Measurements from ENCODE around the gene ADAMTS1.
"Not testable (repeated sequence)": the region's sequence is repeated elsewhere in the genome, so short reads cannot be mapped to it uniquely, and the experiment has no call there.

The ADAMTS1 gene

DNA sequence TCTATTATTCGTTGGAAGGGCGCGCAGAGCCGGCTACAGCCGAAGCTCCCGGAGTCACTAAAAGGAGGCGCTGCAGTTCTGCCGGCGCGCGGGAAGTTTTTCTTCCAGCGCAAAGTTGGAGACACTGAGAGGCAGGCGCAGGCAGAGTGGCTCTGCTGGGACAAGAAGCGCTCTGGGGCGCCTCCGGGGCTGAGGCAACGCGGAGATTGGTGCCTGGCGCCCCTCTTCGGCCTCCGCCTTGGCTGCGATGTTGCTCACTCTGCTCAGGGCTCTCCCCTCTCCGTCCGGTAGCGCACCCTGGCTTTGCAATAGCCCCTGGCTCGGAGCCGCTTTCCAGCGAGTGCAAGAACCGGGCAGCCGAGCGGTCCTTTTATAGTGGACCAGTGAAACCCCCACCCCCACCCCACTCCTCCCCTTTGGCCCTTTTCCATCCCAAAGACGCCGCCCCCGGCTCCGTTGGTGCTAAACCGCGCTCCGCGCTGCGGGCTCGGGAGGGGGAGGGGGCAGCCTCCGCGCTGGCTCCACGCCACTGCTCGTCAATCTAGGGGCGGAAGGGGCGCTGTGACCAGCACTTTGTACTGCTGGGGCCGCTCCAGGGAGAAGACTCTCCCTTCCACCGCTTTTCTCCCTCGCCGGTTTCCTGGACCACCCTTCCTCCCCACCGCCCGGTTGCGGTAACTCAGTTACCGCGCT, at the start of gene ADAMTS1:
Gene ADAMTS1 (minus strand): TSS at position 344 of the 693 bp plus-strand sequence. CDS start 455 bp downstream, outside the sequence.
- no peak for DNase-seq

DNA sequence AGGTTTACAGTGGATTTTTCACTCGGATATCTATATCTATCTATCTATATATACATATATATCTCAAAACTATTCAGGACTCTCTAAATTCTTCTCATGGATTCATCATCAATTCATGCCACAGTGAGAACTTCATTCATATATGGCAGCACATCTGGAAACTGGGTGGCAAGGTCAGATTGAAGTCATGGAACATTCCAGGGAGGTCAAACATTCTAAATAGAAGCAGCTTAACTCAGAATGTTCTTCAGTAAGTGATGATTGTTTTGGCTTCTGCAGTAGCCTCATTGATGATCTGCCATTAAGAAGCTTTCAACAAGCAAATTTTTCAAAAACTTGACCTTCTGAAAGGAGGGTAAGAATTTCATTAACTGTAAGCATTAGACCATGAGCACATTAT, 46.9 kb upstream of the ADAMTS1 start:
- DNase-seq, result no peak

- DNase-seq, result no peak
Observed at GRCh38 chr21:26888931-26889330, 43.7 kb upstream of the ADAMTS1 start.

DNA sequence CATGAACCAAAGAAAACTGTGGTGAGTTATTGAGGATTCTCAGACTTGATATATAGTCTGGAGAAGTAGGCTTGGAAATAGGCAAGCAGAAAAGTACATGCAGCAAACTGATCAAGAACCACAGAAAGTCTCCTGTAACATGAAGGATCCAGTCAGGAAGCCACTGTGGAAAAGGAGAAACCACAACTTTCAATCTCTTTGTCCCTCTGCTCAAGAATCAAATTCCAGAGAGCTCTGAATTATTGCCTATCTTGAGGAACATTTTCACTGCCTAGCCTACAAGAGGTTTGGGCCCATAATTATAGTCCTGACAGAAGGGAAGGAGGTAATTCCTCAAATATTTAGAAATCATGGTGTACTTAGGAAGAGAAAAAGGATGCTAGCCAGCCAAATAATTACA, 43.0 kb upstream of the ADAMTS1 start:
- DNase-seq, result no peak

DNA sequence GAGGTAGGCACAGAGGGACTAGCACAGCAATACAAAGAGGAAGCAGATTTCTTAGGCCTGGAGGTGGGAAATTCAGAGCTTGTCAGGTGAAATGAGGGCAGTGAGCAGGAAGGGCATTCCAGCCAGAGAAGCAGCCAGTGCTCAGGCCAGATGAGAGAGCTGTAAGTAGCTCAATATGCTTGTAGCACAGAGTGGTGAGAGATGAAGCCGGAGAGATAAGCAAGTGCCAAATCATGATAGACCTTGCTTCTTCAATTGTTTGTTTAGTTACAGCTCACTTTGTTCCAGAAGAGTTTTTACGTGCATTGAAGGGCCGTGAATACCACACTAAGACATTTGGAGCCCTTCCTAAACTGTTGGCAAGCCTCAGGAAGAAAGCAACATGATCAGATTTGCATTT, 42.0 kb upstream of the ADAMTS1 start:
- no peak for DNase-seq

- no peak for DNase-seq
Observed at GRCh38 chr21:26884436-26884835, 39.2 kb upstream of the ADAMTS1 start.

- no peak for DNase-seq
Observed at GRCh38 chr21:26883768-26884167, 38.6 kb upstream of the ADAMTS1 start.

DNA sequence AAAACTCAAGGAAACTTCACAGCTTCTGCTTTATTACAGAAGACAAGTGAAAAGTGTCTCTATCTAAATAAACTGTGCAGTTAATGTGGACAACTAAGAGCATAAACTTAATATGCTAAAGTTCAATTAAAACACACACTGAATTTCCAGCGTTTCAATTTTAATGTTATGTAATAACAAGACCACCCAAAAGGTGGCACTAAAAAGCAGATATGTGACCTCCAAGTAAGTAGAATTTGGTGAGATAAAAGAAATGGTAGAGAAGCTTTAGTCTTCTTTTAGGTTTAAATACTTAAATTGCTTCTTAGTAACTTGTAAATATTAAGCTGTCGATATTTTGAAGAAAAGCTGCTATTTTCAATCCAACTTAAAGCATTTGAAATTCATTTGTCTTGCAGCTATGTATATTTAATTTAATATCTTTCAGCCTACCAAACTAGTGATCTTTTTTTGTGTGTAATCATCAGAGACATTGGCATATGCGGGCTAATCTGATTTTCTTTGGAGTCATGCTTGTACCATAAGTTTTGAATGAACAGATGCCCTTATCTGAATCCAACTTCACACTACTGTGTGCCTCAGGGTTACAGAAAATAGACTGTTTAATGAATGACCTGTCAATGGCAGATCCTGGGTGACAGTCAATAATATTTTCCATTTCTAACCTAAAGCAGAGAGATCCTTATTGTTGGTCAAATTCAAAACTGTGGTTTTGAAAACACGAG, 36.5 kb upstream of the ADAMTS1 start:
- DNase-seq, result no peak

GRCh38 chr21:26877018-26877417, 31.8 kb upstream of the ADAMTS1 start:
- DNase-seq, result no peak

GRCh38 chr21:26874347-26874746, 29.1 kb upstream of the ADAMTS1 start:
- no peak for DNase-seq

DNA sequence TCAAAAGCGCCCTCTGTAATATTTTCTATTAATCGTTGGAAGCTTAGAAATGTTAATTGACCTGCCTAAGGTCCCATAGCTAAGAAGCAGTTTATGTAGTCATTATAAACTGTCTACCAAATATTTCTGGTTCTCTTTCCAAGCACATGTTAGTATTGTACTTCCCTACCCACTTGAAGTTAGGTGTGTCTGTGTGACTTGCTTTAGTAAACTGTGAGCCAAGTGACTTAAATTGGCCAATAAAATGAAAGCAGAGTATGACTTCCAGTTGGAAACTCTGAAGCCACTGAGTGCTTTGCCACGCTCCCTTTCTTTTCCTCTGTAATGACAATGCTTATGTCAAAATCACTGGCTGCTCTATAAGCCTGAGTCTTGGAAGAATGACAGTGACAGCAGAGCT, 20.6 kb upstream of the ADAMTS1 start:
- DNase-seq, result no peak

GRCh38 chr21:26856871-26857350, 11.7 kb upstream of the ADAMTS1 start:
- DNase-seq, result not testable (repeated sequence)

DNA sequence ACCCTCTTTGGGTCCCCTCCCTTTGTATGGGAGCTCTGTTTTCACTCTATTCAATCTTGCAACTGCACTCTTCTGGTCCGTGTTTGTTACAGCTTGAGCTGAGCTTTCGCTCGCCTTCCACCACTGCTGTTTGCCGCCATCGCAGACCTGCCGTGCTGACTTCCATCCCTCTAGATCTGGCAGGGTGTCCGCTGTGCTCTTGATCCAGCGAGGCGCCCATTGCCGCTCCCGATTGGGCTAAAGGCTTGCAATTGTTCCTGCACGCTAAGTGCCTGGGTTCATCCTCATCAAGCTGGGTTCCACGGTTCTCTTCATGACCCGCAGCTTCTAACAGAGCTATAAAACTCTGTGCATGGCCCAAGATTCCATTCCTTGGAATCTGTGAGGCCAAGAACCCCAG, 9.5 kb upstream of the ADAMTS1 start:
- not testable (repeated sequence) for DNase-seq

- DNase-seq, result no peak
Observed at GRCh38 chr21:26852423-26852822, 7.2 kb upstream of the ADAMTS1 start.

GRCh38 chr21:26851109-26851944, 6.1 kb upstream of the ADAMTS1 start:
- no peak for DNase-seq

DNA sequence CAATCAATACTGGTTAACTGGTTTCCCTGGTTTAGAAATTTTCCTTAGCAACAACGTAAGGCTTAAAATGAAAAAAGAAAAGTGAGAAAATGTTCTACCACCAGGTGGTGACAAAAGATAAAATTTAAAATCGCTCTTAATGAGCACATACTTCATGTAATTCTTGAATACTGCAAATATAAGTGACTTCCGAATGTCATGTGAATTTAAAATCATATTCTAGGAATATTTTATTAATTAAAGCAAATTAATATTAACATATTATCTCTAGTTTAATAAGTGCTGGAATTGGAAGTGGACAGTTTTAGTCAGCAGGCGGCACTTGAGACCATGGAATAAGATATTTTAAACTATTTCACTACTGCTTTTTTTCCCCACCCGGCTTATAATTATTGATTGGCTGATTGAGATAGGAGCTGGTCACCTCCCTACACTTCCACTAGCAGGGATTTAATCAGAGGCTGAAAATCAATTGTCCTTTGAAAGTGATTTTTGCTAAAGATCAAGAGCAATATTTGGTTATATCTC, 5.0 kb upstream of the ADAMTS1 start:
- DNase-seq, result no peak

DNA sequence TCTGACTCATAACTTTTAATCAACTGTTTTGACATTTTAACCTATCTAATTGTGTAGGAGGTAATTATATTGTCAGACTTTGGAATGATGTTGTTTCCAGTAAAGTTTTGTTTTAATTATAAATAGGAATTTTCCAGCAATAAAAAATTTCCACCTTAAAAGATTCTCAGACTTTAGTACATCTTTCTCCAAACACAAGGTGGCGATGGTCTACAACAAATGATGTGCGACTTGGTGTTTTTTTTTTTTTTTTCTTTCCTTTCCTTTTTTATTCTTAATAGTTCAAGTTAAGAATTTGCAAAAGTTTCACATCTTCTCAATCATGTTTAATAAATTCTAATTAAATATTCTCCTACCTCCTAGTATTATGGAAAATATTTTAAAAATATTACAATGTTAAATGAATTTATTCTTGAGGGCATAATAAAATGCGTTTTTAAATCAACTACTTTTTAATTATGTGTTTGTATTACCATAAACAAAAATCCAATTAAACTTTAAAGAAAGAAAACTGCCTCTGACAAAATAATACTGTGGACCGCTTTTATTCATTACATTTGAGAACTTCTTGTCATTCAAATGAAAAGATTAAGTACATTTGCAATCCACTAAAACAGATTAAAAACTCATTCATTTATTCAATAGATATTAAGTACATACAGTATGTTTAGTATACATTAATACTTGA, 4.4 kb upstream of the ADAMTS1 start:
- no peak for DNase-seq

- DNase-seq, result no peak
Observed at GRCh38 chr21:26847921-26848320, 2.7 kb upstream of the ADAMTS1 start.

GRCh38 chr21:26847002-26847401, 1.8 kb upstream of the ADAMTS1 start:
- DNase-seq, result no peak

DNA sequence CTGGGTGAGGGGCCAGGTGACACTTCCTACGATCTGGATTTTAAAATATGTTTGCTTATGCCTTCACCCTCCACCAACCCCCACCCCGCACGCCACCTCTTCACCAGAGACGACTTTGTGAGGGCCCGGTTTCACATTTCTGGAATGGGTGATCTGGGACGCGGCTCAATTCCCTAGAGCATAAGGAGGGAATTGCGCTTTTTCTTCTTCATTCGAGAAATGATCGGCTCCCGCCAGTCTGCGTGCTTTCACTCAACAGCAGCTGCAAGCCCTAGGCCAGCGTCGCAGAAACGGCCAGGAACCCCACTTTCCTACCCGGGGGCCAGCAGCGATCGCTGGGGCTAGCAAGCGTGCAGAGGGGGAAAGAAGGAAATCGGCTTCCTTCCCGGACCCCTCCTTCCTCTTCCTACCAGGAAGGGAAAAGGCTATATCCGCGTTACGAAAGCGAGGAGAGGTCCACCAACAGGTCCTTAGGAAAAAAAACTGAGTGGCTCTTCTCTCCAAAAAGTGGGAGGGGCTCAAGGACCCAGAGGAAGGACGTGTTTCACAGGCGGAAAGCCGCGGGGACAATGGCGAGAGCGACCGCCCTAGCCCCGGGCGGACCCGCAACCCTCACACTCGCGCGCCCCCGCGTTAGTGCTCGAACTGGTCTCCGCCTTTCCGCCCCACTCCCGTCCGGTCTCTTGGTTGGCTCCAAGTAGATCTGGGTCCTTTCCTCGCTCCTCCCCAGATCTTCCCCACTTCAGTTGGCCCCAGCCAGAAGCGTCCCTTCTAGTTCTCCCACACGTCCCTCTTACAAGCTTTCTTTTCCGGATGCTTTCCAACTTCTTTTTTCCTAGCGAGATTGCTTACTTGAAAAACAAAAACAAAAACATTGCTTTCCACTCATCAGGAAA, 1.1 kb upstream of the ADAMTS1 start:
- DNase-seq, result no peak

DNA sequence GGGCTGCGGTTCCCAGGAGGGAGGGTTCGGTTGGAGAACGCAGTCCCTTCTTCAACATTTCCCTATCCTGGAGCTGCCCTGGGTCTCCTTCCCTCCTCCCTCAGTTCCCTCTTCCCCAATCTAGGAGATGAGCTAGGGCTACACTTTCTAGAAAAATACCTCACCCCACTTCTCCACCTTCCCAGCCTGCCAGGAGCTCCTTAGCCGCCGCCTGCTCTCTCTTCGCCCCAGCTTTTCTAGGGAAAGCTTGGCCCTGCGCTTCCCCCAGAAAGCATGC, 488 bp upstream of the ADAMTS1 start:
- no peak for DNase-seq

Data from activated T-cell treated with anti-CD3 and anti-CD28 coated beads, Interleukin-2, amount 50 U/mL, for 1 hour (primary cell).